ENCODE measurements around the gene PAMR1.

DNA sequence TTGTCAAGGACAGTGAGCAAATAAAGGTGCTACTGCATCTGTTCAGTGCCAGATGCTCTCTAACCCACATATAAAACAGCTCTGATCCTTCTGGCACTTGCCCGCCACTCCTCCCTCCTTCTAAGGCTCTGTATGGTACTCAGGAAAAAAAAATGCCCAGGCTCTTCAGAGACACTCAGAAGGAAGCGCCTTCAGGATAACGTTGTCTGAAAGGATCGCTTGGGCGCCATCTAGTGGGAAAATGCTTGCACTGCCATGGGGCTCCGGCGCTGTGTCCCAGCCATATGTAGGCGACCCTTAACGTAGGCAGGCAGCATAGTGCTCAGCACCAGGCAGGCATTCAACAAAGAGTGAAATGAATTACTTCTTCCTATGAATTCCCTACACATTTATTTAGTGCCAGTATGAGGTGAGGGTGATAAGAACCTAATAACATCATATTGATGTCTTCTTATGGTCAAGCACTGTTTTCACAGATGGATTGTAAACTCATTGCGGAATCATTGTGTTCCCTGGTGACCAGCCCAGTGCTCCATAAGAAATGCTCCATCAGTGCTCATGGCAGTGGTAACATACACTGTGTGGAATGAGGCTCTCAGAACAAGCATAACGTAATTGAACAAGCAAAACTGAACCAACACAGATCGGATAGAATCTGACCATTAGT is 39.6 kb downstream of the PAMR1 start:
- TF ChIP-seq, protein P1, sequence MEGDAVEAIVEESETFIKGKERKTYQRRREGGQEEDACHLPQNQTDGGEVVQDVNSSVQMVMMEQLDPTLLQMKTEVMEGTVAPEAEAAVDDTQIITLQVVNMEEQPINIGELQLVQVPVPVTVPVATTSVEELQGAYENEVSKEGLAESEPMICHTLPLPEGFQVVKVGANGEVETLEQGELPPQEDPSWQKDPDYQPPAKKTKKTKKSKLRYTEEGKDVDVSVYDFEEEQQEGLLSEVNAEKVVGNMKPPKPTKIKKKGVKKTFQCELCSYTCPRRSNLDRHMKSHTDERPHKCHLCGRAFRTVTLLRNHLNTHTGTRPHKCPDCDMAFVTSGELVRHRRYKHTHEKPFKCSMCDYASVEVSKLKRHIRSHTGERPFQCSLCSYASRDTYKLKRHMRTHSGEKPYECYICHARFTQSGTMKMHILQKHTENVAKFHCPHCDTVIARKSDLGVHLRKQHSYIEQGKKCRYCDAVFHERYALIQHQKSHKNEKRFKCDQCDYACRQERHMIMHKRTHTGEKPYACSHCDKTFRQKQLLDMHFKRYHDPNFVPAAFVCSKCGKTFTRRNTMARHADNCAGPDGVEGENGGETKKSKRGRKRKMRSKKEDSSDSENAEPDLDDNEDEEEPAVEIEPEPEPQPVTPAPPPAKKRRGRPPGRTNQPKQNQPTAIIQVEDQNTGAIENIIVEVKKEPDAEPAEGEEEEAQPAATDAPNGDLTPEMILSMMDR (IDR thresholded peaks at IDR 0.05; ENCODE audit: extremely low read depth in 1 of 2, insufficient read depth in 1 of 2, low read depth in 1 of 2, low read length in 2 of 2), result peak; percentile 85 to 92
- TF ChIP-seq EZH2 (IDR thresholded peaks at IDR 0.05; ENCODE audit: borderline replicate concordance, low read depth, low read length, severe bottlenecking) (no peak), POLR2AphosphoS5 (IDR thresholded peaks at IDR 0.05; ENCODE audit: insufficient read depth, low read depth, low read length) (no peak), GATA2 (IDR thresholded peaks at IDR 0.05; ENCODE audit: insufficient read depth, insufficient read length, low read depth, low read length) (no peak), MYC (IDR thresholded peaks at IDR 0.05; ENCODE audit: low read depth, low read length) (no peak)
